ENCODE data around the gene POU2AF3.
"Not testable (repeated sequence)": the region's sequence is repeated elsewhere in the genome, so short reads cannot be mapped to it uniquely, and the experiment has no call there.

Gene POU2AF3

GRCh38 chr11:111310723-111311122, 12.4 kb downstream of the POU2AF3 start:
- DNase-seq (ENCODE audit: low read depth): no peak
- H3K4me3 ChIP-seq (ENCODE audit: low read depth, low read length): no peak overlapping the region
- TF ChIP-seq CTCF (IDR thresholded peaks at IDR 0.05; ENCODE audit: control insufficient read depth, extremely low read depth, insufficient read depth): no peak

GRCh38 chr11:111312076-111312475, 13.7 kb downstream of the POU2AF3 start:
- DNase-seq (ENCODE audit: low read depth): no peak
- H3K4me3 ChIP-seq (ENCODE audit: low read depth, low read length): no peak overlapping the region
- no peak for TF ChIP-seq CTCF (IDR thresholded peaks at IDR 0.05; ENCODE audit: control insufficient read depth, extremely low read depth, insufficient read depth)

- DNase-seq (ENCODE audit: low read depth): no peak
- TF ChIP-seq CTCF (IDR thresholded peaks at IDR 0.05; ENCODE audit: control insufficient read depth, extremely low read depth, insufficient read depth): no peak
- H3K4me3 ChIP-seq (ENCODE audit: low read depth, low read length): no peak overlapping the region
Measured at GRCh38 chr11:111319296-111319695, 20.9 kb downstream of the POU2AF3 start.

- not testable (repeated sequence) for DNase-seq (ENCODE audit: low read depth); H3K4me3 ChIP-seq (ENCODE audit: low read depth, low read length)
Measured at GRCh38 chr11:111320199-111320598, 21.9 kb downstream of the POU2AF3 start.

- DNase-seq (ENCODE audit: low read depth): no peak
- H3K4me3 ChIP-seq (ENCODE audit: low read depth, low read length): no peak overlapping the region
- no peak for TF ChIP-seq CTCF (IDR thresholded peaks at IDR 0.05; ENCODE audit: control insufficient read depth, extremely low read depth, insufficient read depth)
Measured at GRCh38 chr11:111320728-111321568, 22.6 kb downstream of the POU2AF3 start.

- no peak for DNase-seq (ENCODE audit: low read depth)
- no peak overlapping the region for H3K4me3 ChIP-seq (ENCODE audit: low read depth, low read length)
- no peak for TF ChIP-seq CTCF (IDR thresholded peaks at IDR 0.05; ENCODE audit: control insufficient read depth, extremely low read depth, insufficient read depth)
Measured at GRCh38 chr11:111322534-111322933, 24.2 kb downstream of the POU2AF3 start.

GRCh38 chr11:111324277-111324720, 26.0 kb downstream of the POU2AF3 start:
- no peak for TF ChIP-seq CTCF (IDR thresholded peaks at IDR 0.05; ENCODE audit: control insufficient read depth, extremely low read depth, insufficient read depth)
- no peak for DNase-seq (ENCODE audit: low read depth)
- H3K4me3 ChIP-seq (ENCODE audit: low read depth, low read length): no peak overlapping the region

Data from LNCaP clone FGC (cell line).